Measurements from ENCODE around the gene LGI4.
"Not testable (repeated sequence)": the region's sequence is repeated elsewhere in the genome, so short reads cannot be mapped to it uniquely, and the experiment has no call there.

LGI4 gene

DNA sequence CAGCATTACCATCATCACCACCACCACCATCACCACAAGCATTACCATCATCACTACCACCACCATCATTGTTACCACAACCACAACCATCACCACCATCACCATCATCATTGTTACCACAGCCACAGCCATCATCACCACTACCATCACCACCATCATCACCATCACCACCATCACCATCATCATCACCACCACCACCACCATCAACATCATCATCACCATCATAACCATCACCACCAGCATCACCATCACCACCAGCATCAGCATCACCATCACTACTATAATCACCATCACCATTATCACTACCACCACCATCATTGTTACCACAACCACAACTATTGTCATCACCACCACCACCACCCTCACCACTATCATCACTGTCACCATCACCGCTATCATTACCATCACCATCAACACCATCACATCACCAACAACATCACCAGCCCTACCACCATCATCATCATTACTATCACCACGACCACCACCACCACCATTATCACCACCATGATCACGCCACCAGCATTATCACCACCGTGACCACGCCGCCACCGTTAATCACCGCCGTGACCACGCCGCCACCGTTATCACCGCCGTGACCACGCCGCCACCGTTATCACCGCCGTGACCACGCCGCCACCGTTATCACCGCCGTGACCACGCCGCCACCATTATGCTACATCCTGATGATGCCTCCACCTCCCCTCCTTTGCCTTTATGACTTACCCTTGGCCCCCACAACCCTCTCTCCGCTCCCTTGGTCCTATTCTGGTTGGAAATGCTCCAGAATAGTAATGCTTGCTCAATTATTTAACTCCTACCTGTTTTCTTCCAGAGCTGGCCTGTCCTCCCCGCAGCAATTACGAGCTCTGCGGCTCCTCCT is 29.2 kb downstream of the LGI4 start:
- no peak for DNase-seq (ENCODE audit: low read depth in 2 of 2)

DNA sequence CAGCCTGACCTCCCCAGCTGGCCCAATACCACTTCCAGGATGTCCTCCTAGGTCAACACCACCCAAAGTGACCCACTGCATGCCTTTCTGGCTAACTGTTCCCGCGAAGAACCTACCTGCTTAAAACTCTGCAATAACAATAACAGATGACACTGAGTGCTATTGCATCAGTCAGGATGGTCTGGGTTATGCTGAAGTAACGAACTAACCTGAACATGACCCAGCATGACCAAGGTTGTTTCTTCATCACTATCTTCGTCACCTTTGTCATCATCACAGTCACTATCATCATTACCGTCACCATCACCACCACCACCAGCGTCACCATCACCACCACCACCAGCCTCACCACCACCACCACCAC is 29.8 kb downstream of the LGI4 start:
- DNase-seq (ENCODE audit: low read depth in 2 of 2), result no peak

DNA sequence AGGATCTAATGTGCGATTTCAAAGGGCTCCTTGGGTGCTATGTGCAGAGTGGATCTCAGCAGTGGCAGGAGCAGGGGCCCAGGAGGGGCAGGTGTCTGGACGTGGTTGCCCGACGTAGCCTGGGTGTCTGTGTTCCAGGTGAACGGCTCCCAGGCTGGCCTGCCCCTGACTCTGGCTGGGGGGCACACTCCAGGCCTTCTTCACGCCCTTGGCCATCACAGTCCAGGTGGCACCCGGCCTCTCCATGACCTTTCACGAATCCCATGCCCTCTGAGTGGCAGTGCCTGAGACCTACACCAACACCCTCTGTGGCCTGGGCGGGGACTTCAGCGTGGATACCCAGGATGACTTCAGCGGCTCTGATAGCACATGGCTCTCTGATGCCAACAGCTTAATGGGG is 30.5 kb downstream of the LGI4 start:
- no peak for DNase-seq (ENCODE audit: low read depth in 2 of 2)

DNA sequence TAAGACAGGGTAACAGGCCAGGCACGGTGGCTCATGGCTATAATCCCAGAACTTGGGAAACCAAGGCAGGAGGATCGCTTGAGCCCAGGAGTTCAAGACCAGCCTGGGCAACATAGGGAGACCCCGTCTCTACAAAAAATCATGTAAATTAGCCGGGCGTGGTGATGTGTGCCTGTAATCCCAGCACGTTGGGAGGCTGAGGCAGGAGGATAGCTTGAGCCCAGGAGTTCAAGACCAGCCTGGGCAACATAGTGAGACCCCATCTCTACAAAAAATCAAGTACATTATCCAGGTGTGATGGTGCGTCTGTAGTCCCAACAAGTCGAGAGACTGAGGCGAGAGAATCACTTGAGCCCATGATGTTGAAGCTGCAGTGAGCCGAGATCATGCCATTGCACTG is 31.2 kb downstream of the LGI4 start:
- not testable (repeated sequence) for DNase-seq (ENCODE audit: low read depth in 2 of 2)

DNA sequence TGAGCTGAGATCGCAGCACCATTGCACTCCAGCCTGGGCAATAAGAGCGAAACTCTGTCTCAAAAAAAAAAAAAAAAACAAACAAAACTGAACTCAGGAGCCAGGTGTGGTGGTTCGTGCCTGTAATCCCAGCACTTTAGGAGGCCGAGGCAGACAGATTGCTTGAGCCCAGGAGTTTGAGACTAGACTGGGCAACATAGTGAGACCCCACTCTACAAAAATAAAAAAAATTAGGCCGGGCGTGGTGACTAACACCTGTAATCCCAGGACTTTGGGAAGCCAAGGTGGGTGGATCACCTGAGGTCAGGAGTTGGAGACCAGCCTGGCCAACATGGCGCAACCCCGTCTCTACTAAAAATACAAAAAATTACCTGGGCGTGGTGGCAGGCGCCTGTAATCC is 32.9 kb downstream of the LGI4 start:
- DNase-seq (ENCODE audit: low read depth in 2 of 2), result not testable (repeated sequence)

DNA sequence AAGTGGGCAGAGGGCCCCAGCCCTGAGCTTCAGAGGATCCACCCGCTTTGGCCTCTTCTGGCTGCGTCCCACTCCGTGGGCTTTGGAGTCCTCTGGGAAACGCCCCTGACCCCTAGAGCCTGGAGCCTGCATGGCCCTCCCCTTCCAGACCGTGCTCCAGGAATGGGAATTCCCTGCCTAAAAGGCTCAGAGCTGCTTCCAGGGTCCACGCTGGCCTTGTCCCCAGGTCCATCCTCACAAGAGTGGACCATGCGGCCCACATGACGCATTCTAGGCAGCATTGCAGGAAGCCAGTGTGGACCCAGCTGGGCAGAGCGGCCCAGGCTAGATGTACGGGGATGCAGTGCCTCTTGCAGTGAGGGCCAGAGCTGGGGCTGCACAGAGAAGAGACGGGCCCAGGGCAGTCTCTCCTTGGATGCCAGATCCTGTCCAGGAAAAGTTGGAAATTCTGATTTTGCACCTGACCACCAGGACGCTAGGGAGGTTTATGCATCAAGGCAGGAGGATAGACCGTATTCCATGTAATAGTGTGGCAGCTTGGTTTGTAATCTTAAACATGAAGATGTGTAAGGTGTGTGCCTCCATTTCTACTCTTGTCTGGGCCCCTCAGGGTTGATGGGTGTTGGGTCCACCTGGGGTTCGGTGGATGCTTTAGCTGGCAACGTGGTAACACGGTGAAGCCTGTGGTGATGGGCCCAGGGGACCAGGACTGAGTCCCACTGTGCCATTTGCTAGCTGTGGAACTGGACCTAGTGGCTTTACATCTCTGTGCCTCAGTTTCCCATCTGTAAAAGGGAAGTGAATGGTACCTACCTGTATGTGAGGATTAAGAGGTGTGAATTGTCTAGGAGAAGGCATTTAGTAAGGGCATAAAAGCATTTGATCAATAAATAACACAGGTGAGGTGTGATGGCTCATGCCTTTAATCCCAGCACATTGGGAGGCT is 34.0 kb downstream of the LGI4 start:
- DNase-seq (ENCODE audit: low read depth in 2 of 2), result no peak

DNA sequence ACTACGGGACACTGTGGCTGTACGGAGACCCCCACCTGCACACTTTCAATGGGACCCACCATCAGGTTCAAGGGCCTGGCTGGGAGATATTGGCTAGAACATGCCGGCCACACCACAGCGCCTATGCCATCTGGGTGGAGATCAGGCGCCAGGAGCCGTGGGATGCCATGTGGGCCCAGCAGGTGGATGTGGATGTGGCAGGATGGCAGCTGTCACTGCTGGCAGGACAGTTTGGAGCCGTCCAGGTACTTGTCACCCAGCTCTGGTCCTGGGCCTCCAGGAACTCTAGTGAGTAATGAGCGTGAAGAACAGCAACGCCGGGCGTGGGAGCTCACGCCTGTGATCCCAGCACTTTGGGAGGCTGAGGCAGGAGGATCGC is 35.0 kb downstream of the LGI4 start:
- no peak for DNase-seq (ENCODE audit: low read depth in 2 of 2)

DNA sequence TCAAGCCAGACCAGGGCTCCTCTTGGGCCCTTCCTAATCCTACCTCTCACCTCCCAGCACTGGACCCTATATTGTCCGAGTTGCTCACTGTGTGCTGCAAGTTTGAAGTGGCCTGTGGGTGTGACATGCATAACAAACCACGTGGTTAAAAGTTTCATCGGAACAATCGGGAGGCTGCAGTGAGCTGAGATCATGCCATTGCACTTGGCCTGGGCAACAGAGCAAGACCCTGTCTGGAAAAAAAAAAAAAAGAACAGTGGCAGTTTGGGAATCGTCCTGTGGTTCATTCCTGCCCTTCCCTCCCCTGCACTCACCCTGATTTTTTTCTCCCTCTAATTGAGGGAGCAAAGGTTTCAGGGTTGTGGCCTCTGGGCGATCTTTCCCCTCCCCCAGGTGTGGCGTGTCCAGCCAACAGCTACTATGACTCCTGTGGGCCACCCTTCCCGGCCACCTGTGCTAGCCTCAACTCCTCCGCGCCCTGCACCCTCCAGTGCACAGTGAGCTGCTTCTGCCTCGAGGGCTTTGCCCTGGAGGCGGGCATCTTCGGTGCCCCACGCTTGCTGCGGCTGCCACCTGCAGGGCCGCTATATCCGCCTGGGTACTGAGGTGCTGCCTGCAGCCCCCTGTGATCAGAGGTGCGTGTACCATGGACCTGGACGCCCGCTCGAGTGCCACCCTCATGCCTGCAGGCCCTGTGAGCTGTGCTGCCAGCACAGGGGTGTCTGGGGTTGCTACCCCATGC is 35.5 kb downstream of the LGI4 start:
- DNase-seq (ENCODE audit: low read depth in 2 of 2), result no peak

DNA sequence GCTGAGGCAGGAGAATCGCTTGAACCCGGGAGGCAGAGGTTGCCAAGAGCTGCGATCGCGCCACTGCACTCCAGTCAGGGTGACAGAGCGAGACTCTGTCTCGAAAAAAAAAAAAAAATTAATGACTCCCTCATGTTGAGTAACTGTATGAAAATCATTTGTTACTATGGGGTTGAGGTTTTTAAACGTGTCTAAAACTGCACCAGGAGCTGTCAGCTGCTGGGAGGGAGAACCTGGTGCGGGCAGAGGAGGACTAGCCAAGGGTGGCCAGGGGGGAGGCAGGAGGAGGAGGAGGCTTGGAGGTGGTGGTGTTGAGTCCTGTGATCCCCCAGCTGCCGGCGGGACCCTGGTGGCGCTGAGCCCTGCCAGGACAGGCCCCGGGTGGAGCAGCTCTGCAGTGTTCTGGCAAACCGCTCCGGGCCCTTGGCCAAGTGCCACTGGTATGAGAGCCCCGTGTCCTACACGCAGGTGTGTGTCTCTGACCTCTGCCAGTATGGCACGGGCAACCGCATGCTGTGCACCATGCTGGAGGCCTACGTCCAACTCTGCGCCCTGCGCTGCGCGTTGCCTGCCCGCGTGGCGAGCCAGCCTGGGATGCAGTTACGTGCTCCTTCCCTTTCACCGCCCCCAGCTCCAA is 36.3 kb downstream of the LGI4 start:
- no peak for DNase-seq (ENCODE audit: low read depth in 2 of 2)

DNA sequence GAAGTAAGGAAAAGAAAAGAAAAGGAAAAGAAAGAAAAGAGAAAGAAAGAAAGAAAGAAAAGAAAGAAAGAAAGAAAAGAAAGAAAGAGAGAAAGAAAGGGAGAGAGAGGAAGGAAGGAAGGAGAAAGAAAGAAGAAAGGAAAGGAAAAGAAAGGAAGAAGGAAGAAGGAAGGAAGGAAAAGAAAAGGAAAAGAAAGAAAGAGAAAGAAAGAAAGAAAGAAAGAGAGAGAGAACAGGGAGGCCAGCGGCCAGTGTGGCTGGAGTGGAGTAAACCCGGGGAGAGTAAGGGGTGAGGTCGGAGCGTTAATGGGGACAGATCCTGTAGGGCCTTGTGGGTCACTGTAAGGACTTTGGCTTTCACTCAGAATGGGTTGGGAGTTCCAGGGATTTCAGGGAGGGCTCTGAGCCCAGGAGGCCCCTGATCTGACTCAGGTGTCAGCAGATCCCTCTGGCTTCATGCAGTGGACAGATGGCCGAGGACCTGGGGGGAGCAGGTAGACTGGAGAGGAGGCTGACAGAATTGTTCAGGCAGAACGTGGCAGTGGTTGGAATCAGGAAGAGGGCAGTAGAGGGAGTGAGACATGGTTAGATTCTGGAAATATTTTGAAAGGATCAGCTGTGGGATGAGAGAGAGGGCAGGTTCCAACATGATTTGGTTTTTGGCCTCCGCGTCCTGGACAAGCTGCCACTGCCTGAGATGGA is 39.0 kb downstream of the LGI4 start:
- no peak for DNase-seq (ENCODE audit: low read depth in 2 of 2)

DNA sequence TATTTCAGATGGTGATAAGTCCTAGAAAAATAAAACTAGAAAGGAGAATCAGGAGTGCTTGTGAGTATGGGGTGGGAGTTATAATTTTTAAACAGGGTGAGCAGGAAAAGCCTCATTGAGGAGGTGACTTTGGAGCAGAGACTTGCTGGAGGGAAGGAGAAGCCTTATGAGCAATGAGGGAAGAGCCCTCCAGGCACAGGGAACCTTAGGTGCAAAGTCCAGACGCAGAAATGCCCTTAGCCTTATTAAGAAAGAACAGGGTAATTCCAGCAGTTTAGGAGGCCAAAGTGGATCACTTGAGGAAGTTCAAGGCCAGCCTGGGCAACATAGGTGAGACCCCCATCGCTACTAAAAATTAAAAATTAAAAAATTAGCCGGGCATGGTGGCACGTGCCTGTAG is 40.2 kb downstream of the LGI4 start:
- no peak for DNase-seq (ENCODE audit: low read depth in 2 of 2)

DNA sequence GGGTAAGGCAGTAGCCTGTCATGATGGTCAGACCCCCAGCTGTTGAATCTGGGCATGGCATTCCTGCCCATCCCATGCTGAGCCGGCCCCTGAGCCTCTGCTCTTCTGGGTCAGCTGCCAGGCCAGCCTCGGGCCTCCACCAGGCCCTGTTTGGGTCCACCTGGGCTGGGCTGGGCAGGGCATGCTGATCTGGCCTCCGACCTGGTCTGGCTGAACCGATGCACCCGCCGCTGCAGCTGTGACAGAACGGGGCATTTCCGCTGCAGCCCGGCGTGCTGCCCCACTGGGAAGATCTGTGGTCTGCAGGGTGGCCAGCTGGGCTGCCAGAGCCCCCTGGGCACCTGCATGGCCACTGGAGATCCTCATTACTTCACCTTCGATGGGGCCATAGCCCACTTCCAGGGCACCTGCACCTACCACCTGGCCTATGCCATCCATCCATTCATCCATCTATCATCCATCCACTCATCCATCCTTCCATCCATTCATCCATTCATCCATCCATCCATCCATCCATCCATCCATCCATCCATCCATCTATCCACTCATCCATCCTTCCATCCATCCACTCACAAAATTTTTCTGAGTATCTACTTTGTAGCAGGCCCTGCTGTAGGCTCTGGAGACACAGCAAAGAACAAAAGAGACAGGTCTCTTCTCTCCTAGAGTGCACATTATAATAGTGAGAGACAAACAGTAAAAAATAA is 40.8 kb downstream of the LGI4 start:
- no peak for DNase-seq (ENCODE audit: low read depth in 2 of 2)

DNA sequence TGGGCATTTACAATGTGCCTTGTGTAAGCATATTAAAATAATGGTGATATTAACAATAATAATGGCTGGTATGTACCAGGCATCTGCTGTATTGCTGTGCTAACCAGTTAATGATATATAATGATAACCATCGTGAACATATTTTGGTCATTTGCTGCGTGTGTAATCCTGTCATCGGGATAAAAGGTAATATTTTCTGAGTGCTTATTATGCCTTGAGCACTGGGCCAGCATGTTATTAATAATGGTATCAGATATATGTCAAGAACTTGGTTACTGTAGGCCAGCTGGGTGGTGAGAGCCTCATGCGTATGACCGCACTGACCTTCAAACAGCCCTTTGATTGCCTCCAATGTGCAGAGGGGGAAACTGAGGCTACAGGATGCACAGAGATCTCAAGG is 41.4 kb downstream of the LGI4 start:
- no peak for DNase-seq (ENCODE audit: low read depth in 2 of 2)

DNA sequence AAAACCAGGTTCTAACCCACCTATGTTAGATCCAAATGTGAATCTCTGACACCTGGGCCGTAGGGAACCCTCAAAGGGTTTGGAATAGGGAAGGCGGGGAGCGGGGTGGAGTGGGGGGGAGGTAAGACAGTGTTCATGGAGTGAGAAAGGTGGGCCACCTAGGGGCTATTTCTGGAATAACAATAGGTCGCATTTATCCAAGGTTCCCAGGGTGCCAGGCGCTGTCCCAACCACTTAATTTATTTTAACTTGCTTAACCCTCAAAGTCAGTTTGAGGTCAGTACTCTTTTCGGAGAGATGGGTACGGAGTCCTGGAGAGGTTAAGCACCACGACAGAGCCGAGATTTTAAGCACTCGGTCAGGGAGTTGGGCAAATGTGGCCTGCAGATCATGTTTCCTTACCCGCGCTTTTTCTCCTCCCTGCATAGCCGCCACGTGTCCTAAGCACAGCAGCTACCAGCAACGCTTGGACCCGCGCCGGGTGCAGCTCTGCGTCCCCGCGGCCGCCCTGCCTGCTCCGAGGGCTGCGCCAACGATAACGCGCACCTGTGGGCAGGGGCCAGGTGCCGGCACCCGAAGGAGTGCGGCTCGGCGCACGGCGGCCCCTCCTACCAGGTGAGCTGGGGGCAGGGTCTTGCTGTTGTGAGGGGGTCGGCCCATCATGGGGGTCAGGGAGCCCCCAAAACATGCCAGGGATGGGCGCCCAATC is 44.2 kb downstream of the LGI4 start:
- peak; percentile 9 to 30 for DNase-seq (ENCODE audit: low read depth in 2 of 2)

DNA sequence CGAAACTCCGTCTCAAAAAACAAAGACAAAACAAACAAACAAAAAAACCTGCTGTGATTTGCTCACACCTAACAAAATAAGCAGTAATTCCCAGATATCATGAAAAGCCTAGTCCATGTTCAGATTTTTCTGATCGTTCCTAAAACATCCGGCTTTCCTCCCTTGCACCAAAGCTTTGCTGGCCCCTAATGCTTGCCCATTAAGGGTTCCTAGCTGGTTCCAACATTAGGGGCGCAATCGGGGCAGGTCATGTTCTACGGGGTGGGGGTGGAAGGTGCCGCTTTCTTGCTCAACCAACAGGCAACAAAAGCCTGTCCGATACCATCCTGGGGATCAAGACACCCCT is 44.7 kb downstream of the LGI4 start:
- no peak for DNase-seq (ENCODE audit: low read depth in 2 of 2)

DNA sequence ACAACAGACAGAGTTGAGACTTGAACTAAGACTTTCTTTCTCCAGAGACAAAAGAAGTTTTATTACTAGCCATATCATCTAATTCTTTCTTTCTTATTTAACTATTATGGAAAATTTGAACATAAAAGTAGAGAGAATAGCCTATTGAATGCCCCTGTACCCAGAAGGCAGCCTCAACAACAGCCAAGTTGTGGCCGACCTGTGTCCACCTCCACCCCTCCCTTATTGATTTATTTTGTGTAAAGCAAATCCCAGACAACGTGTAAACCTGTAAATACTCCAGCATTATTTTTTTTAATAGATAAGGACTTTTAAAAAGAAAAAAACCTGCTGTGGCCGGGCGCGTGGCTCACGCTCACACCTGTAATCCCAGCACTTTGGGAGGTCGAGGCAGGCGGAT is 45.3 kb downstream of the LGI4 start:
- DNase-seq (ENCODE audit: low read depth in 2 of 2), result no peak

DNA sequence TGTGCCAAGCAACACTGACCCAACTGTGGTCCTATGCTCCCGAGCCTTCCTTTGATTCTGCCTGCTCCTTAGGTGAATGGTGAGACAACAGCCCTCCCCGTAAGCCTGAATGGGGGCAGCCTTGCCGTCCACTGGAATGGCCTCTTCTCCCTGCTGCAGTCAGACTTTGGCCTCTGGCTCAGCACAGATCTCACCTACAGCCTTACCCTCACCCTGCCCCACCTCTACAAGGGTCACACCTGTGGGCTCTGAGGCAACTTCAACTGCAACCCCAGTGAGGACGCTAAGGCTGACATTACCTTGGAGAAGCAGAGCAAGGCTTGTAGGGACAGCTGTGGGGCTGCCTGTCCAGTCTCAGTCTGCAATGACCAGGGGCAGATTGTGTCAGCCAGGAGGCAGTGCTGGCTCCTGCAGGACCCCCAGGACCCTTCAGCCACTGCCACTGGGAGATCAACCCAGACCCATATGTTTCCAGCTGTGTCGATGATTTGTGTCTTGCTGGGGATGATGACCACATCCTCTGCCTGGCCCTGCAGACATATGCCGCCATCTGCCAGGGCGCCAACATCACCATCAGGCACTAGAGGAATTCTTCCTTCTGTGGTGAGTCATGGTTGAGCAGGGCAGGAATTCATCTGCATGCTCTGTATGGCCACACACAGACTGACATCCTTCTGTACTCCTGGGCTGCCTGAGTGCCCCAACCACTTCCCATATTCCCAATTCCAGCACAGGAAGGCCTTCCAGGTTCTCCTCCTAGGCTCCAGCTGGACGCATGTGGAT is 46.5 kb downstream of the LGI4 start:
- no peak for DNase-seq (ENCODE audit: low read depth in 2 of 2)

DNA sequence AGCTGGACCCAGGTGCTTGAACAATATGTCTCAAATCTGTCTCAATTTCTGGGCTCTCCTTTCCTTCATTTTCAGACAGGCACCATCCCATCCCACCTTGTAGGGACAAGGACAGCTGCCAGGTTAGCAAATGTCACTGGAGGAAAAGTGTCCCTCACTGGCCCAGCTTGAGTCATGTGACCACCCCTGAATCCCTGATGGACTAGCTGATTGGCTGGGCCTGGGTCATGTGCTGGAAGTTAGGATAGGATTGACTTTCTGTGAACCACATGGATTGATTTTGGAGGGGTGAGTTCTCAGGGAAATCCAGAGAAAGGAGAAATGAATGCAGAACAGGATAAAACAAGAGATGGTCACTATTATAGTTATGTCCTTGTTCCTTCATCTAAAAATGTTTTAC is 47.5 kb downstream of the LGI4 start:
- DNase-seq (ENCODE audit: low read depth in 2 of 2), result no peak

DNA sequence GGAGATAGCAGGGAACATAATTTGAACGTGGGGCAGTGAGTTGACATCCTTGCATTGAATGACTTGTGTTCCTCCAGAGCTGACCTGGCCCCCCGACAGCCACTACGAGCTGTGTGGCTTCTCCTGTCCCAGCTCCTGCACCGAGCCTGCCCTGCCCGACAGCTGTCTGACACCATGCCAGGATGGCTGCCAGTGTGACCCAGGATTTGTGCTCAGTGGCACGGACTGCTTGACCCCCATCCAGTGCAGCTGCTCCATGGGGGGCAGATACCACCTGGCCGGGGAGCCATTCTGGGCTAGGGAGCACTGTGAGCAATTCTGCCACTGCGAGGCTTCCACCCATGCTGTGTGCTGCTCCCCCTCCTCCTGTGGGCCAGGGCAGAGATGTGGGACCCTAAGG is 48.4 kb downstream of the LGI4 start:
- no peak for DNase-seq (ENCODE audit: low read depth in 2 of 2)

All from stimulated activated CD4-positive, alpha-beta T cell treated with anti-CD3 and anti-CD28 coated beads, Interleukin-12 subunit alpha, Interleukin-12 subunit beta, amount 100 ng/mL, for 24 hours (primary cell).